Measurements from ENCODE around the gene NDUFAF7.
"Not testable (repeated sequence)": the region's sequence is repeated elsewhere in the genome, so short reads cannot be mapped to it uniquely, and the experiment has no call there.

Gene NDUFAF7

GRCh38 chr2:37284381-37284780, 52.9 kb downstream of the NDUFAF7 start:
- H3K4me1 Mint-ChIP-seq (ENCODE audit: low read depth), result no peaks in the 10 kb centered on the region
- no peak overlapping the region for H3K27ac Mint-ChIP-seq
- H3K4me3 Mint-ChIP-seq, result no peak overlapping the region
- peaks cover 10% of the 10 kb centered on the region for H3K36me3 Mint-ChIP-seq
- no peaks in the 10 kb centered on the region for H3K27me3 Mint-ChIP-seq
- no peaks in the 10 kb centered on the region for H3K9me3 Mint-ChIP-seq (ENCODE audit: low read depth)

- no peaks in the 10 kb centered on the region for H3K9me3 Mint-ChIP-seq (ENCODE audit: low read depth)
- H3K4me3 Mint-ChIP-seq, result no peak overlapping the region
- H3K27ac Mint-ChIP-seq, result no peak overlapping the region
- H3K4me1 Mint-ChIP-seq (ENCODE audit: low read depth), result peaks cover 3% of the 10 kb centered on the region
- H3K36me3 Mint-ChIP-seq, result peaks cover 15% of the 10 kb centered on the region
- H3K27me3 Mint-ChIP-seq, result no peaks in the 10 kb centered on the region
These were observed 56.5 kb downstream of the NDUFAF7 start for GRCh38 chr2:37287966-37288365.

GRCh38 chr2:37291680-37292079, 60.2 kb downstream of the NDUFAF7 start:
- no peak overlapping the region for H3K27ac Mint-ChIP-seq
- H3K36me3 Mint-ChIP-seq, result peaks cover 15% of the 10 kb centered on the region

GRCh38 chr2:37294858-37295257, 63.4 kb downstream of the NDUFAF7 start:
- H3K4me1 Mint-ChIP-seq (ENCODE audit: low read depth), result peaks cover 18% of the 10 kb centered on the region
- not testable (repeated sequence) for H3K27ac Mint-ChIP-seq; H3K4me3 Mint-ChIP-seq; H3K9me3 Mint-ChIP-seq (ENCODE audit: low read depth); H3K27me3 Mint-ChIP-seq
- peaks cover 13% of the 10 kb centered on the region for H3K36me3 Mint-ChIP-seq

More at GRCh38 chr2:37291680-37292079, 60.2 kb downstream of the NDUFAF7 start:
- Mint-ChIP-seq H3K9me3 (ENCODE audit: low read depth) (no peaks in the 10 kb centered on the region), H3K27me3 (no peaks in the 10 kb centered on the region), H3K4me1 (ENCODE audit: low read depth) (peaks cover 5% of the 10 kb centered on the region), H3K4me3 (no peak overlapping the region)

- H3K4me1 Mint-ChIP-seq (ENCODE audit: low read depth), result peaks cover 23% of the 10 kb centered on the region
- H3K27ac Mint-ChIP-seq, result no peak overlapping the region
- no peaks in the 10 kb centered on the region for H3K9me3 Mint-ChIP-seq (ENCODE audit: low read depth)
- no peaks in the 10 kb centered on the region for H3K27me3 Mint-ChIP-seq
- peaks cover 17% of the 10 kb centered on the region for H3K36me3 Mint-ChIP-seq
- H3K4me3 Mint-ChIP-seq, result no peak overlapping the region
These were observed 64.1 kb downstream of the NDUFAF7 start for GRCh38 chr2:37295469-37296073.

GRCh38 chr2:37297632-37298031, 66.2 kb downstream of the NDUFAF7 start:
- Mint-ChIP-seq H3K27ac (no peak overlapping the region), H3K36me3 (peaks cover 6% of the 10 kb centered on the region), H3K4me3 (no peak overlapping the region), H3K27me3 (no peaks in the 10 kb centered on the region), H3K4me1 (ENCODE audit: low read depth) (peaks cover 31% of the 10 kb centered on the region), H3K9me3 (ENCODE audit: low read depth) (no peaks in the 10 kb centered on the region)

Data from activated naive CD8-positive, alpha-beta T cell (primary cell).